PC-3 (cell line): ENCODE results near the gene TSPAN12. TPM values are rescaled to one million over a fixed set of nuclear protein-coding genes. Genes with fewer than 3 reads are reported as not detected.

Experiments used
- ATAC-seq: fragments of 200-7000 bp; cut with Tn5 transposase; 2 replicates; pipeline ENCODE4 v1.9.1; 2020; ENCODE audit warnings: mild to moderate bottlenecking, moderate library complexity
- BruUV-seq: library from RNA; stranded (reverse); fragments of 400-500 nt; replicated peaks from 2 replicates; lab custom pipeline; 2021; lab: Mats Ljungman, UMichigan
- CTCF ChIA-PET: fragments of 300-600 bp; sonication (Branson Sonifier 250); formaldehyde crosslinking; loops from one replicate; lab custom pipeline; 2022; ENCODE audit warnings: antibody characterized with exemption; lab: Charles Lee
- POLR2A ChIA-PET: fragments of 300-600 bp; sonication (Branson Sonifier 250); formaldehyde crosslinking; loops from one replicate; lab custom pipeline; 2022; ENCODE audit warnings: antibody characterized with exemption; ENCODE audit not compliant: unreplicated experiment; lab: Charles Lee
- DNase-seq: peaks from one replicate; pipeline ENCODE4 v3.0.0-alpha.2; 2015
- H2AFZ ChIP-seq: fragments of 300-600 bp; sonication (generic); 2 replicates; pipeline ENCODE4 v1.6.0; 2016; ENCODE audit warnings: antibody characterized with exemption, low read length
- H3F3A ChIP-seq: fragments of 300-600 bp; sonication (generic); one replicate; pipeline ENCODE4 v1.6.0; 2017; ENCODE audit warnings: antibody characterized with exemption, low read length, control low read depth, mild to moderate bottlenecking; ENCODE audit not compliant: unreplicated experiment
- H3K27ac ChIP-seq: fragments of 300-600 bp; sonication (generic); 2 replicates; pipeline ENCODE4 v1.5.1; 2016; ENCODE audit warnings: mild to moderate bottlenecking, low read length
- H3K27me3 ChIP-seq: fragments of 300-600 bp; sonication (generic); 2 replicates; pipeline ENCODE4 v1.6.1; 2016; ENCODE audit warnings: low read length, mixed read lengths
- H3K36me3 ChIP-seq: fragments of 300-600 bp; sonication (generic); 2 replicates; pipeline ENCODE4 v1.6.1; 2016; ENCODE audit warnings: low read depth, mixed run types, low read length, mixed read lengths
- H3K4me1 ChIP-seq: fragments of 300-600 bp; sonication (generic); 2 replicates; pipeline ENCODE4 v1.5.1; 2016; ENCODE audit warnings: low read length; ENCODE audit not compliant: insufficient read depth
- H3K4me2 ChIP-seq: fragments of 300-600 bp; sonication (generic); 2 replicates; pipeline ENCODE4 v1.6.0; 2016; ENCODE audit warnings: low read length
- H3K4me3 ChIP-seq: fragments of 300-600 bp; sonication (generic); 2 replicates; pipeline ENCODE4 v1.5.1; 2016; ENCODE audit warnings: mild to moderate bottlenecking, low read length, mixed read lengths
- H3K79me2 ChIP-seq: fragments of 300-600 bp; sonication (generic); 2 replicates; pipeline ENCODE4 v1.6.1; 2017; ENCODE audit warnings: low read length, mixed read lengths
- H3K9ac ChIP-seq: fragments of 300-600 bp; sonication (generic); 2 replicates; pipeline ENCODE4 v1.6.0; 2016; ENCODE audit warnings: mild to moderate bottlenecking, low read length
- H3K9me2 ChIP-seq: fragments of 300-600 bp; sonication (generic); replicated peaks from 2 replicates; pipeline ENCODE4 v1.6.1; 2016; ENCODE audit warnings: mixed run types, low read length, mixed read lengths
- H3K9me3 ChIP-seq: fragments of 300-600 bp; sonication (generic); 2 replicates; pipeline ENCODE4 v1.6.1; 2016; ENCODE audit warnings: low read length, mixed read lengths
- H4K20me1 ChIP-seq: fragments of 300-600 bp; sonication (generic); 2 replicates; pipeline ENCODE4 v1.6.1; 2016; ENCODE audit warnings: low read length, mixed read lengths
- CTCF ChIP-seq: fragments of 300-600 bp; sonication (generic); conservative IDR thresholded peaks from 2 replicates; pipeline ENCODE4 v1.5.1; 2017; ENCODE audit warnings: antibody characterized with exemption, low read depth, mild to moderate bottlenecking, low read length
- EZH2 ChIP-seq: fragments of 300-600 bp; sonication (generic); IDR thresholded peaks from one replicate; pipeline ENCODE4 v1.6.1; 2017; ENCODE audit warnings: antibody characterized with exemption, mild to moderate bottlenecking, low read length; ENCODE audit not compliant: unreplicated experiment
- EZH2phosphoT487 ChIP-seq: fragments of 300-600 bp; sonication (generic); IDR thresholded peaks from 2 replicates; pipeline ENCODE4 v1.6.1; 2018; ENCODE audit warnings: mild to moderate bottlenecking, antibody characterized with exemption, low read length, borderline replicate concordance
- intact Hi-C: fragments of 100-400 bp; cut with micrococcal nuclease; formaldehyde crosslinking; loops from 2 replicates; pipeline ENCODE4 v1.9.0; 2023
- total RNA-seq: library from RNA; depleted of rRNA; stranded (reverse); fragments of >200 nt; gene quantifications from 2 replicates; pipeline ENCODE4 v1.2.3, GENCODE V29; 2014

TSPAN12 gene
- total RNA-seq, 1 experiment from 2014 or later = 8.3 TPM

GRCh38 chr7:120813546-120814252 is 44.2 kb downstream of the TSPAN12 start:
- H4K20me1 ChIP-seq = no peaks in the 10 kb centered on the region
- ChIA-PET POLR2A (no interaction called here), CTCF (interaction anchor here (0.6 kb wide), 1 partner anchor 26 kb away, joined by 6 read pairs; no protein-coding TSS in a partner anchor)
- no TSS peak for BruUV-seq
- no peaks in the 10 kb centered on the region for H3K9me3 ChIP-seq
- H3K79me2 ChIP-seq = no peaks in the 10 kb centered on the region
- TF ChIP-seq CTCF (no peak), EZH2phosphoT487 (no peak), EZH2 (no peak)
- no peaks in the 10 kb centered on the region for H3K9me2 ChIP-seq
- ATAC-seq = no peak
- no peaks in the 10 kb centered on the region for H3K27me3 ChIP-seq
- DNase-seq = no peak
- H3K4me2 ChIP-seq = no peak overlapping the region
- H3K27ac ChIP-seq = no peak overlapping the region
- intact Hi-C loops = no loop called here
- H2AFZ ChIP-seq = no peak overlapping the region
- no peaks in the 10 kb centered on the region for H3K4me1 ChIP-seq
- no peaks in the 10 kb centered on the region for H3F3A ChIP-seq
- H3K36me3 ChIP-seq = no peaks in the 10 kb centered on the region
- H3K4me3 ChIP-seq = no peak overlapping the region
- H3K9ac ChIP-seq = no peak overlapping the region

GRCh38 chr7:120813089-120813488 is 44.9 kb downstream of the TSPAN12 start:
- Histone ChIP-seq H3K9ac (no peak overlapping the region), H3K9me2 (no peaks in the 10 kb centered on the region), H3K4me3 (no peak overlapping the region), H3K36me3 (no peaks in the 10 kb centered on the region), H3K27ac (no peak overlapping the region), H3K79me2 (no peaks in the 10 kb centered on the region), H3K27me3 (no peaks in the 10 kb centered on the region), H3K4me1 (no peaks in the 10 kb centered on the region), H2AFZ (no peak overlapping the region), H3K9me3 (no peaks in the 10 kb centered on the region), H4K20me1 (no peaks in the 10 kb centered on the region), H3K4me2 (no peak overlapping the region), H3F3A (no peaks in the 10 kb centered on the region)
- no peak for DNase-seq
- ChIA-PET CTCF (no interaction called here), POLR2A (no interaction called here)
- intact Hi-C loops = no loop called here
- no TSS peak for BruUV-seq
- TF ChIP-seq EZH2 (no peak), CTCF (no peak), EZH2phosphoT487 (no peak)
- ATAC-seq = no peak

- Histone ChIP-seq H3K27me3 (no peaks in the 10 kb centered on the region), H3K4me3 (no peak overlapping the region), H3K9me2 (no peaks in the 10 kb centered on the region), H3K9me3 (no peaks in the 10 kb centered on the region), H3K27ac (no peak overlapping the region), H3K4me1 (no peaks in the 10 kb centered on the region), H3K36me3 (no peaks in the 10 kb centered on the region), H3F3A (no peaks in the 10 kb centered on the region), H3K4me2 (no peak overlapping the region), H4K20me1 (no peaks in the 10 kb centered on the region), H2AFZ (no peak overlapping the region), H3K9ac (no peak overlapping the region), H3K79me2 (no peaks in the 10 kb centered on the region)
- DNase-seq (no peak), ATAC-seq (no peak)
- TF ChIP-seq EZH2 = no peak
- TF ChIP-seq EZH2phosphoT487 = no peak
- no peak for TF ChIP-seq CTCF
- BruUV-seq = no TSS peak
- intact Hi-C loops = loop anchor here (5.0 kb wide), 1 partner anchor 298 kb away; no protein-coding TSS in a partner anchor
- ChIA-PET POLR2A (no interaction called here), CTCF (no interaction called here)
Observed at GRCh38 chr7:120809260-120809659, 48.7 kb downstream of the TSPAN12 start.
